RWPE1 (cell line): ENCODE data around the gene RPL3.

Experiments used
- CTCF ChIA-PET: fragments of 350-600 bp; sonication (Branson Sonifier 250); formaldehyde crosslinking; extraction: SDS; loops from one replicate; lab custom pipeline; 2021; lab: Yijun Ruan, JAX
- POLR2A ChIA-PET: fragments of 400-600 bp; formaldehyde crosslinking; extraction: SDS; loops from one replicate; lab custom pipeline; 2020; ENCODE audit warnings: antibody characterized with exemption; ENCODE audit not compliant: low non-redundant PET; lab: Yijun Ruan, JAX
- DNase-seq: peaks from one replicate; pipeline ENCODE4 v3.0.0; 2012; ENCODE audit warnings: low spot score
- H3K27ac ChIP-seq: fragments of 450-650 bp; 2 replicates; pipeline ENCODE4 v1.5.1; 2017
- CTCF ChIP-seq: fragments of 450-650 bp; conservative IDR thresholded peaks from 2 replicates; pipeline ENCODE4 v1.5.1; 2017; ENCODE audit warnings: low read depth, mild to moderate bottlenecking

RPL3 gene

DNA sequence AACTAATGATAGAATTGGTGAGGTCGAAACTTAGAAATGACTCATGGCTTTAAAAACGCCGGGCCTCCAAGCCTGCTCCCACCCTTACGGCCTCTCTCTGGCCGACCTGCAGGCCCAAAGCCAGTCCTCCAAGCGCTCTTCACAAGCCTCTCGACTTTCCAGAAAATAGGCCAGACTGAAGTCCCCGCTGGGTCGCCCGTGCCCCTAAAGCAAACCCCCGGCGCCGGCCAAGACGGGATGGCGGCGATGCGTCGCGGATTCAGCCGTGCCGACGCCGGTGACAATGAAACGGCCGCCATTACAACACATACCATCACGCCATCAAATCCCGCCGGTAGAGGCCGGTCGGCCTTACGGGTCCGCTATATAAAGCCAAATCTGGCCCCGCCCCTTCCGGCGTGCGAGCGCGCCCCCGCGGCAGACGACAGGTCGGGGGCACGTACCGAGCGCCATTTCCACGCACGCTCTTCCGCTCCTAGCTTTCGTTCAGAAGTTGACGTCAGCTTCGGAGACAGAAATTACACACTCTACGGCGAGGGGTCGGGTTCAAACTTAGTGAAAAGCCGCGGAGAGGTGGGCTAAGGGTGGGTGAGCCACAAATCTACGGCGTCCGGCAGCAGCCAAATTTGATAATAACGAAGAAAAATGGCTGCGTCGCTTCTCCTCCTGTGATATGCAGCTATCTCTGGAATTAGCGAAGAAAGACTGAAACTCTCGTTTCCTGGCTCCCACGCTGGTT lies at the start of gene RPL3:
RPL3 (minus strand) TSS at position 340 of the 739 bp plus-strand sequence; CDS start at position 314, 26 bp downstream.
- TF ChIP-seq CTCF: no peak
- POLR2A ChIA-PET: interaction anchor here (0.6 to 1.1 kb wide), 3 partner anchors 10 to 210 kb away, joined by 3 to 5 read pairs (median 3); no protein-coding TSS in a partner anchor

GRCh38 chr22:39369186-39369585 lies 49.8 kb upstream of the RPL3 start:
- CTCF ChIA-PET: no interaction called here
- TF ChIP-seq CTCF: no peak
- no peak for DNase-seq
- no peak overlapping the region for H3K27ac ChIP-seq
- POLR2A ChIA-PET: no interaction called here

More for the DNA sequence above, at the start of gene RPL3:
- CTCF ChIA-PET: interaction anchor here (0.6 kb wide), 1 partner anchor 210 kb away, joined by 4 read pairs; no protein-coding TSS in a partner anchor
- peak within 1 kb of the TSS; percentile 99 for H3K27ac ChIP-seq
- DNase-seq: peak; percentile 81

- CTCF ChIA-PET: interaction anchor here (0.6 kb wide), 1 partner anchor 12 kb away, joined by 3 read pairs; no protein-coding TSS in a partner anchor
- no peak overlapping the region for H3K27ac ChIP-seq
- TF ChIP-seq CTCF: no peak
- no peak for DNase-seq
- POLR2A ChIA-PET: no interaction called here
These were observed 49.1 kb upstream of the RPL3 start for GRCh38 chr22:39368461-39368911.

DNA sequence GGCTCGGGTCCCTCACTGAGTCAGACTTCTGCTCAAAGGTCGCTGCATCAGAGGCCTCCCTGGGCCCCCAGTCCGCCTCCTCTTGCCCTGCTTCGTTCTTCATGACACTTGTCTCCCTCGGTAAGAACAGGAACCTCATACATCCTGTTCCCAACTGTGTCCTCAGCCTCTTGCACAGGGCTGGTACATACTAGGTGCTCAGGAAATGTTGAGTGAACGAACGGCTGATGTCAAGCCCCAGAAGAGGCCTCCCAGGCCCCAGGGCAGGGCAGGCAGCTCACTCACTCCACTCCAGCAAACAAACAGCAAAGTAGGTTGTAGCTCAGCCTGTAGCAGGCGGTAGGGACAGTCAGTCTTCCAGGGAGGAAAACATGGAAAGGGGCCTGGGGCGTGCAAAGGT lies 47.6 kb upstream of the RPL3 start:
- ChIA-PET POLR2A (no interaction called here), CTCF (no interaction called here)
- DNase-seq: no peak
- no peak overlapping the region for H3K27ac ChIP-seq
- no peak for TF ChIP-seq CTCF

DNA sequence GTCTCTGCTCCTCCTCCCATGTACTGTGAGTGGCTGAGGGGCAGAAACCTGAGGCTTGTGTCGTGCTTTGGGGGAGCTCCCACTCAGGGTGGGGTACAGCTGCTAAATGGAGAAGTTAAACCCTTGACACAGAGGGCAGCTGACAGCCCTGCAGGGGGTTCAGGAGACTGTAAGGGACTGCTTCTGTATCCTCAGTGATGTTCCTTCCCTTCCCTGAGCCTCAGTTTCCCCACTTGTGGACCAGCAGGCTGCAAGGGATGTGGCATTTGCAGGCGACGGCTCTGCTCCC lies 46.0 kb upstream of the RPL3 start:
- no peak overlapping the region for H3K27ac ChIP-seq
- TF ChIP-seq CTCF: no peak
- no peak for DNase-seq
- CTCF ChIA-PET: no interaction called here
- POLR2A ChIA-PET: no interaction called here

DNA sequence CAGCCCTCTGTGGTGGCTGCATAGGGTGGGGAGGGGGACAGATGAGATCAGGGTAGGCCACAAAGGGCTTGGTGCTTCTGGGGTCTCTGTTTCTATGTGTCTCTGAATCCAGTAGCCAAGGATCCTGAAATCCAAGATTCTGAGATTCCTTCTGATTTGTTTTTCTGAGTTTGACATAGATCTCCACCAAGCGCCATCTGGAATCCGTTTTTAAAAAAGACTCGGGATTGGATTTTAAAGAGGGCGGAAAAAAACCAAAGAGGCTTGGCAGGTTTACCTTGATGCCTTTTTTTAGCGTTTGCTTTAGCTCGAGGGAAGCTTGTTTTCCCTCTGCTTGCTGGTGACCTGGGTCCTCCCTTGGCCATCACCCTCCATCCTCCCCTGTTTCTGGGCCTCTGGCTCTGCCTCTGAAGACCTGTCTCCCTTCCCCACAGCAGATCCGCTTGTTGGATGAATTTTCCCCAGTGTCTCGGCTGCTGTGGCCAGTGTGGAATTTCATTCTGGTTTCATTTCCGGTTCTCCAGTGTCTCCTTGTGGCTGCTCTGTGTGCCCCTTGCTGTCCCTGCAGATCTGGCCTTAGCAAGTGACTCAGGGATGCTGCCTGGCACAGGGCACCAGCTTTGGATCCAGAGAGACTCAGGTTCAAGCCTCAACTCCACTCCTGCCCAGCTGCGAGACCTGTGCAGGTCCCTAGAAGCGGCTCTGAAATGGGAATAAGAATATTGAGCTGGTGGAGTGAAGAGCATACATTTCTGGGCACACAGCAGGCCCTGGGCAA lies 45.5 kb upstream of the RPL3 start:
- DNase-seq: no peak
- CTCF ChIA-PET: no interaction called here
- POLR2A ChIA-PET: no interaction called here
- TF ChIP-seq CTCF: no peak
- H3K27ac ChIP-seq: no peak overlapping the region; the same call in 1 of the 2 replicates
